ENCODE results near the gene FDX2.
A peak's percentile ranks its signal among the peaks of the same experiment; 100 is the strongest.

Gene FDX2

GRCh38 chr19:10295847-10296591 is 19.8 kb downstream of the FDX2 start:
- no peak for DNase-seq

GRCh38 chr19:10295305-10295846 is 20.4 kb downstream of the FDX2 start:
- peak; percentile 62 for DNase-seq

GRCh38 chr19:10294368-10294697 is 21.5 kb downstream of the FDX2 start:
- DNase-seq: no peak

- no peak for DNase-seq
Observed at GRCh38 chr19:10293637-10294367, 22.0 kb downstream of the FDX2 start.

- DNase-seq: no peak
Observed at GRCh38 chr19:10292789-10293636, 22.8 kb downstream of the FDX2 start.

GRCh38 chr19:10292206-10292788 is 23.5 kb downstream of the FDX2 start:
- peak; percentile 85 for DNase-seq

GRCh38 chr19:10291554-10292205 is 24.1 kb downstream of the FDX2 start:
- DNase-seq: no peak

- peak; percentile 65 for DNase-seq
Observed at GRCh38 chr19:10290876-10291553, 24.8 kb downstream of the FDX2 start.

GRCh38 chr19:10290357-10290875 is 25.4 kb downstream of the FDX2 start:
- DNase-seq: no peak

- DNase-seq: peak; percentile 32
Observed at GRCh38 chr19:10289836-10290356, 25.9 kb downstream of the FDX2 start, which contains the start of gene ICAM5. Gene ICAM5 (plus strand): TSS chr19:10289952. CDS start chr19:10290044, 92 bp downstream.

GRCh38 chr19:10289167-10289835 is 26.5 kb downstream of the FDX2 start:
- peak; percentile 78 for DNase-seq

GRCh38 chr19:10288662-10289166 is 27.1 kb downstream of the FDX2 start:
- peak; percentile 66 for DNase-seq

- peak; percentile 55 for DNase-seq
Observed at GRCh38 chr19:10286803-10287737, 28.7 kb downstream of the FDX2 start, which contains the start of gene ICAM4. Gene ICAM4 (plus strand): TSS chr19:10286955. CDS start chr19:10287013, 58 bp downstream.

- DNase-seq: no peak
Observed at GRCh38 chr19:10285393-10285792, 30.4 kb downstream of the FDX2 start.

GRCh38 chr19:10284960-10285278 is 30.9 kb downstream of the FDX2 start:
- DNase-seq: no peak

GRCh38 chr19:10284065-10284959 is 31.5 kb downstream of the FDX2 start:
- no peak for DNase-seq

- no peak for DNase-seq
Observed at GRCh38 chr19:10283301-10284064, 32.3 kb downstream of the FDX2 start.
